A673 (cell line): ENCODE data around the gene RPL28. TPM values are rescaled to one million over a fixed set of nuclear protein-coding genes. Genes with fewer than 3 reads are reported as not detected.

Experiments used
- BruUV-seq: library from RNA; stranded (reverse); fragments of 400-500 nt; replicated peaks from 2 replicates; lab custom pipeline; 2021; lab: Mats Ljungman, UMichigan
- CTCF ChIA-PET: fragments of 300-600 bp; sonication (Branson Sonifier 250); formaldehyde crosslinking; loops from one replicate; lab custom pipeline; 2022; ENCODE audit warnings: antibody characterized with exemption; lab: Charles Lee
- POLR2A ChIA-PET: fragments of 300-600 bp; sonication (Branson Sonifier 250); formaldehyde crosslinking; loops from one replicate; lab custom pipeline; 2022; ENCODE audit warnings: antibody characterized with exemption; ENCODE audit not compliant: low non-redundant PET; lab: Charles Lee
- DNase-seq: peaks from one replicate; pipeline ENCODE4 v3.0.0-alpha.2; 2015; ENCODE audit warnings: low spot score
- H3K27ac ChIP-seq: fragments of 200-600 bp; sonication (generic); 2 replicates; pipeline ENCODE4 v1.5.1; 2016; ENCODE audit warnings: mixed run types, low read depth, mild to moderate bottlenecking, mixed read lengths, antibody characterized with exemption, low read length; ENCODE audit not compliant: poor library complexity, severe bottlenecking
- H3K27me3 ChIP-seq: fragments of 200-600 bp; sonication (generic); replicated peaks from 2 replicates; pipeline ENCODE4 v1.6.1; 2017; ENCODE audit warnings: mixed run types, low read depth, mild to moderate bottlenecking, mixed read lengths, antibody characterized with exemption, low read length; ENCODE audit not compliant: insufficient read depth, poor library complexity
- H3K36me3 ChIP-seq: fragments of 200-600 bp; sonication (generic); 2 replicates; pipeline ENCODE4 v1.6.1; 2016; ENCODE audit warnings: mixed run types, mild to moderate bottlenecking, mixed read lengths, antibody characterized with exemption, low read length; ENCODE audit not compliant: insufficient read depth, poor library complexity, severe bottlenecking
- H3K4me1 ChIP-seq: fragments of 200-600 bp; sonication (generic); 2 replicates; pipeline ENCODE4 v1.6.1; 2017; ENCODE audit warnings: mixed run types, mild to moderate bottlenecking, mixed read lengths, antibody characterized with exemption, low read length; ENCODE audit not compliant: insufficient read depth, poor library complexity, severe bottlenecking
- H3K4me3 ChIP-seq: fragments of 200-600 bp; sonication (generic); 2 replicates; pipeline ENCODE4 v1.5.1; 2016; ENCODE audit warnings: low read depth, mixed run types, mild to moderate bottlenecking, mixed read lengths, low read length; ENCODE audit not compliant: poor library complexity, severe bottlenecking
- H3K9me3 ChIP-seq: fragments of 200-600 bp; sonication (generic); 2 replicates; pipeline ENCODE4 v1.6.1; 2016; ENCODE audit warnings: mixed run types, low read depth, mild to moderate bottlenecking, mixed read lengths, antibody characterized with exemption, low read length; ENCODE audit not compliant: poor library complexity, severe bottlenecking
- EZH2 ChIP-seq: fragments of 200-600 bp; sonication (generic); IDR thresholded peaks from 2 replicates; pipeline ENCODE4 v1.6.1; 2017; ENCODE audit warnings: borderline replicate concordance, low read depth, mild to moderate bottlenecking, mixed read lengths, antibody characterized with exemption, low read length; ENCODE audit not compliant: poor library complexity, severe bottlenecking
- intact Hi-C: fragments of 100-400 bp; cut with micrococcal nuclease; formaldehyde crosslinking; loops from one replicate; pipeline ENCODE4 v1.10.0; 2022; ENCODE audit not compliant: unreplicated experiment
- total RNA-seq: library from RNA; stranded (reverse); gene quantifications from 2 replicates; pipeline ENCODE4 v1.2.3, GENCODE V29; 2021
- TF ChIP-seq, protein P1 (sequence below): fragments of 300-800, 200-600 bp; sonication (generic); conservative IDR thresholded peaks from 2 replicates; pipeline ENCODE4 v1.5.1; 2017; ENCODE audit warnings: low read depth, mild to moderate bottlenecking, antibody characterized with exemption, low read length, moderate library complexity, mixed read lengths

RPL28 gene
- total RNA-seq, 1 experiment from 2014 or later, result 1,380 TPM

DNA sequence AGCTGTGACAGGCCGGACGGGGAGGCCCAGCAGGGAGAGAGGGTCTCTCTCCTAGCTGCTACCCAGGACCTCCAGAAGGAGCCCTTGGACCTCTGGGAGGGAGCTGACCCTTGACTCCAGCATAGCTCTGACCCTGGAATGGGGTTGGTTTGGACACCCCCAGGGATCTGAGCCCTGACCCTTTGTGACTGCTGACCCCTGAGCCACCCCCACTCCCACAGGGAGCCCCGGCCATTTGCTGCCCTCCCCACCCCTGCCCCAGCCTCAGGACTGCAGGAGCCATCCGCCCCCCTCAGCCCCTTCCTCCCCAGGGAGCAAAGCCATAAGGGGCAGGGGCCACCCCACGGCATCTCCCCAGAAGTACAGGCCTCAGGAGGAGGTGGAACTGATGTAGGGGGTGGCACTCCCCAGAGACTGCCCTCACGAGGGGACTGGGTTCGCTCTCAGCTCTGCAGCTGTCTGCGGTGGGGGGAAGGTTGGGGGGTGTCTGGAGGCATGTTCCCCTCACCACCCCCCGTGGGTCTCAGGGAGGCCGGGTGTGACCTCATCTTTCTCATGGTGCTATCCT is 38.2 kb upstream of the RPL28 start:
- H3K9me3 ChIP-seq, result no peaks in the 10 kb centered on the region
- TF ChIP-seq, protein P1, sequence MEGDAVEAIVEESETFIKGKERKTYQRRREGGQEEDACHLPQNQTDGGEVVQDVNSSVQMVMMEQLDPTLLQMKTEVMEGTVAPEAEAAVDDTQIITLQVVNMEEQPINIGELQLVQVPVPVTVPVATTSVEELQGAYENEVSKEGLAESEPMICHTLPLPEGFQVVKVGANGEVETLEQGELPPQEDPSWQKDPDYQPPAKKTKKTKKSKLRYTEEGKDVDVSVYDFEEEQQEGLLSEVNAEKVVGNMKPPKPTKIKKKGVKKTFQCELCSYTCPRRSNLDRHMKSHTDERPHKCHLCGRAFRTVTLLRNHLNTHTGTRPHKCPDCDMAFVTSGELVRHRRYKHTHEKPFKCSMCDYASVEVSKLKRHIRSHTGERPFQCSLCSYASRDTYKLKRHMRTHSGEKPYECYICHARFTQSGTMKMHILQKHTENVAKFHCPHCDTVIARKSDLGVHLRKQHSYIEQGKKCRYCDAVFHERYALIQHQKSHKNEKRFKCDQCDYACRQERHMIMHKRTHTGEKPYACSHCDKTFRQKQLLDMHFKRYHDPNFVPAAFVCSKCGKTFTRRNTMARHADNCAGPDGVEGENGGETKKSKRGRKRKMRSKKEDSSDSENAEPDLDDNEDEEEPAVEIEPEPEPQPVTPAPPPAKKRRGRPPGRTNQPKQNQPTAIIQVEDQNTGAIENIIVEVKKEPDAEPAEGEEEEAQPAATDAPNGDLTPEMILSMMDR, result no peak
- no peak for TF ChIP-seq EZH2
- peaks cover 8% of the 10 kb centered on the region for H3K36me3 ChIP-seq
- H3K27ac ChIP-seq, result no peak overlapping the region
- no peak overlapping the region for H3K4me3 ChIP-seq
- no peak for DNase-seq
- H3K27me3 ChIP-seq, result peaks cover 6% of the 10 kb centered on the region
- intact Hi-C loops, result no loop called here
- POLR2A ChIA-PET, result interaction anchor here (0.5 kb wide), 1 partner anchor 252 kb away, joined by 3 read pairs; the partner anchor contains the start of gene FIZ1
- no TSS peak for BruUV-seq
- CTCF ChIA-PET, result no interaction called here
- H3K4me1 ChIP-seq, result peaks cover 7% of the 10 kb centered on the region

DNA sequence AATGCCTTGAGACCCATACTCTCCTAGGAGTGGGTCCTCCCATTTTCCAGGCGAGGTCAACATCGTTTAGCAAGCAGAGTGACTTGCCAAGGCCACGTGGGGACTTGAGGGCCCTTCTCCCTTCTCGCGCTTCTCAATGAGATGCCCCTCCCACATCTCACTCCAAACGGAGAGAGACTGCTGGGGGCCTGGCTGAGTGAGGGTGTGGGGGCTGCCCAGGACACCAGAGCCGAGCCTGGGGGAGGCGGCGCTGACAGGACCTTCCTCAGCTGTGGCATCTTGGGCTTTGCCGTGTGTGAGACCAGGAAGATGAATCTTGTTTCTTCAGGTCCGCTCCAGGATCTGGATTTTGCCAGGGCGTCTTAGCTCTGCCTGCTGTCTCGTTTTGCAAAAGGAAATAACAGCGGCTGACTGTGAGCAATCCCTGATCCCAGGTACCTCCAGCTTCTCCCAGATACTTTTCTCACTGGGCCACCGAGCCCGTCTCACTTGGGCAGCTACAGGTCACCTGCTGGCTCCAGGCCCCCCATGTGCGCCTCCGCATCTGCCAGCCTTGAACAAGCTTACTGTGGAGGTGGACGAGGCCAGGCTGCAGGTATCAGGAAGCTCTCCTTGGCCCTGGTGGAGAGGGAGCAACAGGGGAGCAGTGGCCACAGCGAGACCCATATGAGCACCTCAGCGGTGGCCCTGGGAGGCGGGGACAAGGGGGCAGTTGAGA is 37.3 kb upstream of the RPL28 start:
- no peak for DNase-seq
- no peak overlapping the region for H3K27ac ChIP-seq
- H3K36me3 ChIP-seq, result peaks cover 2% of the 10 kb centered on the region
- H3K27me3 ChIP-seq, result peaks cover 16% of the 10 kb centered on the region
- TF ChIP-seq EZH2, result no peak
- TF ChIP-seq, protein P1, result no peak
- H3K4me3 ChIP-seq, result no peak overlapping the region
- BruUV-seq, result no TSS peak
- no peaks in the 10 kb centered on the region for H3K9me3 ChIP-seq
- H3K4me1 ChIP-seq, result peaks cover 7% of the 10 kb centered on the region
- intact Hi-C loops, result no loop called here
- CTCF ChIA-PET, result interaction anchor here (0.6 kb wide), 1 partner anchor 17 kb away, joined by 3 read pairs; no protein-coding TSS in a partner anchor
- POLR2A ChIA-PET, result interaction anchor here (0.5 kb wide), 1 partner anchor 251 kb away, joined by 3 read pairs; the partner anchor contains the start of gene FIZ1

DNA sequence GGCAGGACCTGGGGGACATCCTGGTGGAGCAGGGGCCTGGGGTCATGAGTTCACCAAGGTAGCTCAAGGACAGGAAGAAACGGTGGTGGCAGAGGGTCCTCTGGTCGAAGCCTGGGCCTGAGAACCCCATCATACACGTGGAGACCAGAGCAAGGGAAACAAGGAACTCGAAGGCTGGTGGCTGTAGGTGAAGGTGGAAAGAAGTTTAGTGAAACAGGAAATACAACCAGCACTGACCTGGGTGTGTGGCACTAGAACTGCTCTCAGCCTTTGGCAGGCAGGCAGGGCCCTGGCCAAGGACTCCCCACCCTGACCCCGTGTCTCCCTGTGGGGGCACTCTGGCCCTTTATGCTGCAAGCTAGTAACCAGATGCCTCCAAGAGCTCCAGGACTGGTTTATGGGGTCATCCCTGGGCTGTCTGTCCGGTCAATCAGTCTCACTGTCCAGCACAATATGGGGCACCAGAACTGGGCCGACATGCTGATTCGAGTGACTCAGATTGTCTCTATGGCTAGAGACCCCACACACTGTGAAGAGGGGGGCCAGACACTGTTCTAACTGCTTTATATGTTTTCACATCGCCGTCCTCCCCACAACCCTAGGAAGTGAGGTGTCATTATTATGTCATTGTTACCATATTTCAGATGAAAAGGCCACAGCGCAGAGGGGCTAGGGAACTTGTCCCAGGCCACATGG is 35.0 kb upstream of the RPL28 start:
- intact Hi-C loops, result no loop called here
- peaks cover 31% of the 10 kb centered on the region for H3K27me3 ChIP-seq
- BruUV-seq, result no TSS peak

More for the DNA sequence above, 35.0 kb upstream of the RPL28 start:
- H3K9me3 ChIP-seq, result no peaks in the 10 kb centered on the region
- TF ChIP-seq EZH2, result no peak
- no peak overlapping the region for H3K27ac ChIP-seq
- ChIA-PET POLR2A (interaction anchor here (0.5 kb wide), 1 partner anchor 153 kb away, joined by 6 read pairs; no protein-coding TSS in a partner anchor), CTCF (no interaction called here)
- H3K36me3 ChIP-seq, result no peaks in the 10 kb centered on the region
- DNase-seq, result no peak
- peaks cover 14% of the 10 kb centered on the region for H3K4me1 ChIP-seq
- no peak overlapping the region for H3K4me3 ChIP-seq
